HG03097 (cell line): ENCODE data around the gene EXOC4.

ENCODE experiments used
- ATAC-seq: cut with Tn5 transposase; IDR thresholded peaks from one replicate; pipeline ENCODE4 v1.9.1; 2021; ENCODE audit not compliant: unreplicated experiment, low FRiP score

The EXOC4 gene

DNA sequence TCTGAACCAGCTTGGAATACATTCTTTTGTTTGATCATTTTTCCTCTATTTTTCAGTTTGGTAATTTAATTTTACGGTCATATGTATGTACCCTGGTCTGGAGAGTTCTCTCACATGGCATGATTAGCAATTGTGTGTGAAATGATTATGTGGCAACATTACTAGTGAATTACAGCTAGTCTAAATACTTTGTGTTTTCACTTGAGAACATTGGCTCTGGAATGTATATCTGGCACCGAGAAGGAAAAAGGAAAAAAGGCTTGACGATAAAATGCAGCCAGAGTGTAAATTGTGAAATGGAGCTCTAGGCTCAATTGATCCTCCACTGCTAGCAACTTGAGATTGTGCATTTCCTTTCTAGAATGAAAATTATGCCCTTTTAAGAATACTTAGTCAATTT, 397.2 kb downstream of the EXOC4 start:
- ATAC-seq: no peak

DNA sequence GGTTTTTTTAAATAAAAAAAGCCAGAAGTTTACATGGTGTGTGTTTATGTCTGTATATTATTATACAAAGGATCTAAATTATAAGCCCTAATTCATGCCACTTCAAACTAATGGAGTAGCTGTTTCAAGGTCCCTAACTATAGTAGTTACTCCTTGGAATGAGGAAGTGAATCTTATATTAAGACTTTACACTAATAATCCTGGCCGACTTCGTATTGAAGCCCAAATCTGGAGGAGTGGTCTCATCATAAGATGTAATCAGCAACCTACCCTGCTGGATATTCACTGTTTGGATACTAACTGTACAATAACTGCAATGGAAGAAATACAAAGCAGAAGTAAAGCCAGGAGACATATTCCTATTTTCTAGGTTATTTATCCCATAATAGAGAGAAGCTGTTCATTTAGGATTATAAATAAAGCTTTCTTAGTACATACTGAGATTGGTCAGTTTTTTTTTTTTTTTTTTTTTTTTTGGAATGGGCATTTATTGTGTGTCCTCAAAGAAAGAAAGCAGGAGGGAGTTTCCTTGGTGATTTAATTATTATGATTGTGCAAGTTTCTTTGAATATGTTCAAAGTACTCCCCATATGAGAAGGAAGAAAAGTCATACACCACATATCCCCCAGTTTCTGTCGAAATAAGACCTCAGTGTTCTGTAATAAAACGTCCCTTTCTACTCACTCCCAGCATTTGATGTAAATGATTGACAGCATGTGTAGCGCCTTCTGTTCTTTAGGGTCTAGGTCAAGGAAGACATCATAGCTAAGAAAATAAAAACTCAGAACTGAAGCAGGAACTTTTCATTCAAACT, 397.8 kb downstream of the EXOC4 start:
- ATAC-seq: no peak

DNA sequence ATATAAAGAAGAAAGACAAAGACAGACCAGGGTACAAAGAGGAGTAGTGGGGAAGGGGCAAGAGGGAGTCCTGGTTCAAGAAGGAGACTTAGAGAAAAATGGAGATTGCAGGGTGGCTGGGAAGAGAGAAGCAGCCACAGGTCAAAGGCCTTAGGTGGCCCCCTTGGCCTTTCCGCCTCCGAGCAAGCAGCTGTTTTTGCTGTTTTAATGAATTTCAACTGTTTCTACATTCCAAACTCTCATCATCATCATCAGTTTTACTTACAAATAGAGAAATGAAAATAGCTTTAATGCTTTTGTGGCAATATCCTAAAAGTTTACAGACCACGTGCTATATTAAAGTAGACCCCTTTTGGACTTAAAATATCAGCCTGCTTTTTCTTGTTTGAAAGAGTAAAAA, 399.7 kb downstream of the EXOC4 start:
- ATAC-seq: no peak

DNA sequence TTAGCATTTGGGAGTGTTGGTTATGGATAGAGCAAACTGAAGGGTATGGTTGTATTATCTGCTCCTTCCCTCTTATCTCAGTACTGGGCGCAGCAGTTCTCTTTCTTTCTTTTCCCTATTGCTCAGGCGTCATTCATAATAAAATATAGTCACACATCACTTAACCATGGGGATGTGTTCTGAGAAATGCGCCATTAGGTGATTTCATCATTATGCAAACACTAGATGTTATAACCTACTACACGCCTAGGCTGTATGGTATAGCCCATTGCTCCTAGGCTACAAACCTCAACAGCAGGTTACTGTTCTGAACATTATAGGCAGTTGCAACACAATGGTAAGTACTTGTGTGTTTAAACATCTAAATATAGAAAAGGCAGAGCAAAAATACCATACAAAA, 401.7 kb downstream of the EXOC4 start:
- ATAC-seq: no peak

DNA sequence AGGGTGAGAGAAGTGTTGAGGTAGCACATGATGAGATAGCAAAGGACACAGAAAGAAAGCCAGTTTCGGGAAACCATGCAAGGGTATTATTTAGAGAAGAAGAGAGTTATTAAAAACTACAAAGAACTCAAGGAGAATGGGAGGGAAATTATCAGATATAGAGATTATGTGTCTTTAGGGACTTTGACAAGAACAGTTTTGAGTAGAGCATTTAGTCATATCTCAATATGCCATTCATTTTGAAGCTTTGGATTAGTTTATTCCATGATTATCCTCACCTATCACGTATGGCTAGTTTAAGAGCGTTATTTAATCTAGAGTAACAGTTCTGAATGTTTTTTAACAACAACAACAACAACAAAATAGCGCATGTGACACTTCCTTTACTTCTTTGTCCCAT, 409.4 kb downstream of the EXOC4 start:
- ATAC-seq: no peak

DNA sequence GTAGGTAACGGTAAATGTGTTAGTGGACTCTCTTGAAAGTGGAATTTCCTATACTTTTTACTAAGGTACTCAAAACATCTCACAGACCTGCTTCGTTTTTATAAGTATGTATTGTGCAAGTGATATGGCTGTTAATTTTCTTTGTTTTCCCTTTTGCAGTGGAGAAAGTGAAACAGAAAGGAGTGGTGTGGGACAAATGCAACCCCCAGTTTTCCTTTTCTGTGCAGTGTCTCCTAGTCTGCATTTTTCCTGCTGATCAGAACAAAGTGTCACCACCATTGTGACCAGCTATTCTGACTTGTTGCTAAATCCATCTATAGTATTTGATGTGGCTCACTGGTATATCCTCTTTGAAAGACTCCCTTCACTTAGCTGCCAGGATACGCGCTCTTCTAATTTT, 410.0 kb downstream of the EXOC4 start:
- ATAC-seq: no peak

DNA sequence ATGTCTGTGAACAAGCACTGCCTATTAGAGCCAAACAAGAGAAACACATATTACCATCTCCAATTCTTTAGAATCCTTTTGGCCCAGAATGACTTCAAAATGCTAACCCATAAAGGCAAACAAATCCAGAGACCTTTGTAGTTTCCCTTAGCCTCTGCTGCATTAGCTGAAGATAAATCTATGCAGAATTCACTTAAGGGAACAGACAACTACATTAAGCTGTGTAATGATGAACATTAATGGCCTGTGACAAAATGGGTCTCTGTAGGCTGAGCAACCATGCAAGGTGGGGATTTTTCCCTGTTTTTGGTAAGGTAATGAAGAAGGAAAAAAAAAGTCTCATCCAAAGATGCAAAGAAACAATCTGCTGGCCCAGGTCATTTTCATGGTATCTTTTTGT, 411.6 kb downstream of the EXOC4 start:
- no peak for ATAC-seq

DNA sequence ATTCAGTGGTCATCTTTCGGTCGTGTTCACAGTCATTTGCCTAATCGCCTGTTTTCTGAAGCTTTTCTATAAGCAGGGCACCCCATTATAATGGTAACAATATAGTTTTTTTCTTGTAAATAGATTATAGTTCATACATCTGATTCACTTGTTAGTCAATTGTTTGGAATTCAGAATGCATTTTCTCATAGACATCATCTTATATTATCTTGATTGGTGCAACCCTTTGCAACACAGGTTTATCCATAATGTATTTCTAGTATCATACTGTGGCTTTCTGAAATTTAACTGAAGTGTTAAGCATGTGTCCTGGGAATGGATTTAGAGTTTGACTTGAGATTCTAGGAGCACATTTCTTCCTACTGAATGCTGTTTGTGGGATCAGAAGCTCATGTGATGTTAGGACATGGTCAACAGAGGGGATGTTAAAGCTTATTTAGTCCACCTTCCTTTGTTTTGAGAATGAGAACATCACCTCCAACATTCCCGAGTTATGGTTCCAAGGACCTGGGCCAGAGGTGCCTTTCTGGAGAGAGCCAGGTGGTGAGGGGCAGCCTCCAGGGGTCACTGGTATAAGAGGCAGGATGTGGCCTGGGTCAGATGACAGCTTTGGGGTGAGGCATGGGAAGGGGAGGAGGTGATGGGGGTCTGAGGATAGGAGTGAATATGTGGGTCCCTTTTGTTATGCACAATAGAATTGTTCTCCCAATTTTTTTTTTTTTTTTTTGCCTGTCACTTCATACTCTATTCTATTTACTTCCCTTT, 415.6 kb downstream of the EXOC4 start:
- ATAC-seq: no peak

DNA sequence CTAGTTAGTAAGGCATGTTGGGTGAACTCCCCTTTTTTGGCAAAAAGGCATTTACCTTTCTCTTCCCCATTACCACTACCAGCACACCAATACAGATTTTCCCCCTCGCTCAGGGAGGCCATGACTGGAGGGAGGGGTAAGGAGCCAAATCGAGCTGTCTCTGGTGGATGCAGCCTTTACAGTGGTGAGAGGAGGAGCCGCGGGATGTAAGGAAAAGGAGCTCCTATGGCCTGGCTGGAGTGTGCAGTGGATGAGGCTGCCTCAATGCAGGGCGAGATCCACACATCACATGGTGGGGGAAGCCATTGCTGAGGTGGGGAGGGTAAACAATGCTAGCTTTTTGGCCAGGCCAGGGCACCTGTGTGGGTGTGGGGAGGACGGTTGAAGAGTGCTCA, 416.2 kb downstream of the EXOC4 start:
- ATAC-seq: no peak

DNA sequence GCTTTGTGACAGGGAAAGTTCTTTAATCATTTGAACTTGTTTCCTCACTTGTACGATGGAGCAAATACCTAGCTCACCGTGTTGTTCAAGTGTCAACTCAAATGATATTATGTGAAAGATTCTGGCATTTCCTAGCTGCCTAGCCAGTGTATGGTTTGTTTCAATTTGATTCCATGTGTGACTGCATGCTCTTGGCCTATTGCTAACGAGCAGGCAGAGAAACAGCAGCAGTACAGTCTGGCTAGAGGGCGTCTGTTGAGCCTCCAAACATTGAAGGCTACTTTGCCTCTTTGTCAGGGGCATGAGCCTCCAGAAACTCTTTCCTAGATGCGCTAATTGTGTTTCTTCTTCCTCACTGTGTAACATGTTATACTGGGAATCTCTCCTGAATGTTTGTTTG, 417.4 kb downstream of the EXOC4 start:
- ATAC-seq: no peak

DNA sequence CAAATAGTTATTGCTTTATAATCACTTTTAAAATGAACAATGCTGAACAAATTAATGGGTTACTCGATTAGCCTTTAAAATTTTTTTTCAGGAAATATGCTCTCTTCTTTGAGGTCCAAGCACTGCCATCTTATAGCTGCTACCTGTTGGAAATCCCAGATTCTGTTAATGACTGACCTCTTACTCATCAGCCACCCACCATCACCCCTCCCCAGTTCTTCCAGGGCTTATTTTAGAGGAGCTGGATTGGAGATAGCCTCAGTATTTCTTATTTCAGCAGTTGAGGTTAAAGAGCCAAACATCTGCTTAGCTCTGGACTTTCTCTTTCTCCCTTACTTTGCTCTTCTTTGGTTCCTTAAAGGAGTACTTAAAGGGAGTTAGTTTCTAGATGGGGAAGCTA, 420.0 kb downstream of the EXOC4 start:
- ATAC-seq: no peak

DNA sequence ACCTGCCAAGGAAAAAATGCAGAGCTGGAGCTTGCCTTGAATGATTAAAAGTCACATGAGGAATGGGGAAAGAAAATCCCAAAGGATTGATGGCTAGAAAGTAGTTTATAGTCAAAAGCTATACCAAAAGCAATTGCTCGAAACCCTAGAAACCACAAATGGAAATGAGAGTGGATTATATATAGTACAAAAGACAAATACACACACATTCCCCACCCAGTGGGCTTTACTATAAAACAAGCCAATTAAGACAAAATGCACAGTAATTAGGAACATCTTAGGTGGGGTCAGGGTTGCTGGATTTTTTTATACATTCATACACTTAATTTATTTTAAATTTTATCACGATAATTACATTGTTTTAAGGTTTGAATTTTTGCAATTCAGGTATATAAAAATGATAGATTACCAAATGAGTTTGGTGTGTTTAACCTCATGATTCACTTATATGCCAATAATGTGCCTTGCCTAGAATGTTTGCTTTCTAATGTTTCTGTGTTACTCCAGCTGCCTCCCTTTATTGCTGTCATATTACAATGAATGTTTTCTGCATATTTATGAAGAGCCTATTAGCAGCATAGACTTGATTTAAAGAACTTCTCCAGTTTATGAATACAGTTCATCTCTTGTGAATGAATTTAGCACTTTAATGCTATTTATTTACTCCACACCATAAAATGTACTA, 421.3 kb downstream of the EXOC4 start:
- no peak for ATAC-seq

DNA sequence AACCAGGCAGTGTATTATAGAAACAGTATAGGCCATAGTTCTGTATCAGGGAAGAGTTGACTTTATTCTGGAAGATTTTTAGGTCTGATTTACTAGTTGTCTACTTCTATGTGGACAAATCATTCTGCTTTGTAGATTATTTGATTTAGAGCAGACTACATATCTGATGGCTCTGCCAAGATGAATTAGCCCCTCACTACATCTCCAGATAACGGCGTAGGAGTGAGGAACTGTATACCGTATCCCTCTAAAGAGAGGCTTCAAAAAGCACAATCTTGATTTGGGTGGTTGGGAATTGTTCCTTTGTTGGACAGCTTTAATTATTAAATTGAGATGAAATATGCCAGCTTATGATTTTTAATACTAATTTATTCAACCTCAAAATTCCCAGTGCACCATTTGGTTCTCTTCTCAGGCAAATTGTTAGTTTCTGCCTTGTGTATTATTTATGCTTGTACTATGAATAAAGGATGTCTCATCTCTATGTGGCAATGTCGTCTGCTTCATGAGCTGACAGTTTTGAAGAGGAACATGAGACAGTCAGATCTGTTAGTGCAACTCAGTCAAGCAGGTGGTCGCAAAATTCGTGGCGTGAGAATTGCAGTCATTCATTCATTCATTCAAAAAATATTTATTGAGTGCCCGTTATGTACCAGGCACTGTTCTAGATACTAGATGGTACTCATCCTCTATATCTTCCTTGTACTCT, 422.8 kb downstream of the EXOC4 start:
- ATAC-seq: no peak

DNA sequence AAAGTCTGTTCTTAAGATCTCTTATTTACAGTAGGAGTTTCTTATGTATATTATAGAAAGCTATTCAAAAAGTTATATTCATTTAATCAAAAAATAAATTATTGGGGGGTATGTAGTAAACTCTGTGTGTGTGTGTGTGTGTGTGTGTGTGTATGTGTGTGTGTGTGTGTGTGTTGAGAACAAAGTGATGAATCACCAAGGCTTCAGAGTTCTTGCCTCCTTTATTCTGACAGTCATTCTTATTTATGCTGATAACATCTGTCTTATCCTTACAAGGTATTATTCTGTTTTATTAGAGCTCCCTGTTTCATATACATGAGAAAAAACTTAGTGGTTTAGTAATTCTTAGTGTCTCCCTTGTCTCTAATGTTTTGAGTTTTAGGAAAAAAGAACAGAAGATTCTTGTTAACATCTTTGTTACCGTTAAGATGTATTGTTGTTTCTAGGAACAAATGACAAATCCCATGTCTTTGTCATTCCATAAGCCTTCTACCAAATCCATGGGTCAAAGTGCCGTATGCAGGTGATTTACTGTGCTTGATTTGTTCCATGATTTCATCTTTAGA, 424.0 kb downstream of the EXOC4 start:
- ATAC-seq: no peak

DNA sequence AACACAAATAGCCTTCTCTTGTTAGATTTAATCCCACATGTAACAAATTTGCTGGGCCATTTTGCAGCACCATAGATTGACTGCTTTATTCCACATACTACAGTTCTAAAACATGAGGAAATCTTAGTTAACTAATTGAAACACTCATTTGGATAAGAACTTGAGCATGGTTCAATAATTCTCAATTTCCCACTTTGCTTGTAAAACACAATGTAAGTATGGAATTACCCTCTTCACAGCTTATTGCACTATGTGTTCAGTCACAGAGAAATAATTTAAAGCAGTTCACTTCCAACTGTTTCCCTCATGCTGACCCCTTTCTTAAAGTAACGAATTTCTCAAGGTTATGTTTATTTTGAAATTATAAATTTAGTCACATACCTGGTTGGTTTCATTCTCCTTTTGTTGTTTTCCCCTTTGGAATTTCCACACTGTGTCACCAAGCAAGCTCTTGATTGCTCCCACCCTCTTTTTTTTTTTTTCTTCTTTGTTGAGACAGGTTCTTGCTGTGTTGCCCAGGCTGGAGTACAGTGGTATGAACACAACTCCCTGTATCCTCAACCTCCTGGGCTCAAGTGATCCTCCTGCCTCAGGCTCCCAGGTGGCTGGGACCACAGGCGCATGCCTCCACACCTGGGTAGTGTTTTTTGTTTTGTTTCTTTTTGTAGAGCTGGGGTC, 425.4 kb downstream of the EXOC4 start:
- ATAC-seq: no peak

DNA sequence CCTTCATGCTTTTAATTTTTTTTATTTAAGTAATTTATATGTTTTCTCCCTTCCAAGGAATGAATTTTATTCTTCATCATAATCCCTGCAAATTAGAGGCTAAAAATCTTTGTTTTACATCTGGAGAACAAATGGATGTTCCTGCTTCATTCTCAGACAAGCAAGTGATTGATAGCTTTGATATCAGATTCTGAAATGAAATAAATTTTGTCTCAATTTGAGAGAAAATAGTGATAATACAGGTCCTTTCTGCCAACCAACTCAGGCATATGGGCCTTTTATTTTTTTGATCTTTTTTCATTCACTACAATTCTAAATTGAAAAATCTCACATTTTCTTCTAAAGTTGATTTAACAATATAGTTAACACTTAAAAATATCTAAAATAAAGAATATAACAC, 427.1 kb downstream of the EXOC4 start:
- no peak for ATAC-seq

DNA sequence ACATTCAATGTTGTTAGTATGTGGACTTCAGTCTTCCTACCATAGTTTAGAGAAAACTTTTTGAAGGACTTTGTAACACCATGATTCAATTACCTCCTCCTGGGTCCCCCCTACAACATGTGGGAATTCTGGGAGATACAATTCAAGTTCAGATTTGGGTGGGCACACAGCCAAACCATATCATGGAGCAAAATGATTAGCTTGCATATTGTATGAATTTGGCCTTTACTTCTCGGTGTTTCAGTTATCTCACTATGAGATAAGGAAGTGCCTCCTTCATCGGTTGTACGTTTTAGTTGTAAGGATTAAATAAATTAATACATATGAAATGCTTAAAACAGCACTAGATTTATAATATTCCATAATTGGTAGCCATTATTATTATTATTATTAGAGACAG, 428.7 kb downstream of the EXOC4 start:
- ATAC-seq: no peak

DNA sequence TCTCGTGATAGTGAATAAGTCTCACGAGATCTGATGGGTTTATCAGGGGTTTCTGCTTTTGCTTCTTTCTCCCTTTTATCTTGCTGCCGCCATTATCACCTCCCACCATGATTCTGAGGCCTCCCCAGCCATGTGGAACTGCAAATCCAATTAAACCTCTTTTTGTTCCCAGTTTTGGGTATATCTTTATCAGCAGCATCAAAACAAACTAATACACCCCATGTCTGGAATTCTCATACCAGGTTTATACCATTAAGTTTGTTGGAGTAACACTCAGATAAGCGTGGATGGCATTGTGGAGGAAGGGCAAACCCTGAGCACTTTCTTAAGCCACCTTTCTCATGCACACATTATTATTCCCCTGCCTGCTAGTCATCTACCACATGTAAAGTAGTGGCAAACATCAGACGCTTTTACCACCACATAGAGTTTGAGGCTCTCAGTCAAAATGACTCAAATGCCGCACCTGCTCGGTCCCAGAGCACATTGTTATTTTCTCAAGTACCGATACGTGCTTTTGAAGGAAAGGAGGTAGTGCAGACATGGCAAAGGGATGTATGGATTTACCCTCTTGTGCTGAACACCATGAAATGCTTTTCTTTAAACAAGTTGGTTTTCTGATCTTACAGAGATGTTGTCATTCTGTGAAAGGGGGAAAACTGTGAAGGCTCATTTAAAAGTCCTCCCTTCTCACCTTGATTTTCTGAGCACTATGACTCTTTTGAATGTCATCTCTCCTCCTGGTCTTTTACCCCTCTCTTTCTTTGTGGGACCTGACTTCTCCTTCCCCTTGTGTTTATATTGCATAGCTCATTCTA, 429.7 kb downstream of the EXOC4 start:
- ATAC-seq: no peak

DNA sequence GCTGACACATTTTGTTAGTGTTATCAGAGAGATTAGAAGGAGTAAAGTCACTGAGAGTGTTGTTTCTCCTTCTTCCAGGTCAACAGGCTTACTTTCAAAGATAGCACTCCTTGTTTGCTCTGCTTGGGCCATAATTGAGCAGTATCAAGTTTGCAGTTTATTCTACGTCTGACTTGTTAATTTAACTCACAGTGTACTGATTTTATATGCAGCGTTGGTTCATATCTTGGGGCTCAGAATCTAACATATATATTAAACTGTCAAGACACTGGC, 430.2 kb downstream of the EXOC4 start:
- ATAC-seq: no peak
